Psoas muscle (tissue), 8 donors: ENCODE data around the gene CROCC. TPM values are rescaled to one million over a fixed set of nuclear protein-coding genes. Genes with fewer than 3 reads are reported as not detected.

Experiments used
- ATAC-seq, 4 donors: fragments of 200-7000 bp; cut with Tn5 transposase; one replicate each; pipeline ENCODE4 v1.9.1; 2020; ENCODE audit warnings: moderate library complexity in 3 of 4, mild to moderate bottlenecking in 2 of 4
- DNase-seq, 2 donors: peaks; one replicate each; pipeline ENCODE4 v3.0.0-alpha.2; 2020
- H3K27ac ChIP-seq: fragments of 200-600 bp; one replicate; pipeline ENCODE4 v1.8.0; 2022
- H3K27me3 ChIP-seq, 3 donors: fragments of 200-600 bp in 1 of 3; one replicate each; pipeline versions ENCODE4 v1.6.1 to v1.8.0; 2013 to 2022; ENCODE audit warnings: low read length in 2 of 3, mild to moderate bottlenecking in 2 of 3, moderate library complexity in 1 of 3; ENCODE audit not compliant: insufficient read depth in 3 of 3
- H3K36me3 ChIP-seq, 2 donors: fragments of 200-600 bp in 1 of 2; one replicate each; pipeline versions ENCODE4 v1.6.1 to v1.8.0; 2013 to 2022; ENCODE audit warnings: low read depth in 1 of 2, mild to moderate bottlenecking in 1 of 2, moderate library complexity in 1 of 2; ENCODE audit not compliant: insufficient read depth in 1 of 2
- H3K4me1 ChIP-seq: fragments of 200-600 bp; one replicate; pipeline ENCODE4 v1.8.0; 2022
- H3K4me3 ChIP-seq: fragments of 200-600 bp; one replicate; pipeline ENCODE4 v1.8.0; 2022; ENCODE audit warnings: mild to moderate bottlenecking
- H3K9me3 ChIP-seq: fragments of 200-600 bp; one replicate; pipeline ENCODE4 v1.8.0; 2022
- WGBS, 3 donors: extraction: QIAGEN DNeasy Blood & Tissue Kit; methylation state at CpG; one replicate each; pipeline versions ENCODE4 v1.1.6 to v1.1.7; 2013; 5-methylcytosine and 5-hydroxymethylcytosine counted together
- intact Hi-C, 2 donors: fragments of 100-400 bp; cut with DNase I; formaldehyde crosslinking; loops; one replicate each; pipeline versions ENCODE4 v1.11.0 to v1.14.2; 2022
- polyA plus RNA-seq, 3 donors: library from polyadenylated mRNA; stranded (reverse); fragments of 200-250 nt; gene quantifications; one replicate each; pipeline ENCODE4 v1.2.3, GENCODE V29; 2013
- total RNA-seq, 4 donors: library from RNA; stranded (reverse); fragmentation: NEBNext Ultra II Directional in 2 of 4; extraction: Animal tissue kit (Norgen Biotek cat#: 25700) in 2 of 4; gene quantifications; one replicate each; pipeline versions ENCODE4 v1.2.1 to v1.2.4, GENCODE V29; 2021 to 2023
- TF ChIP-seq, protein P1 (sequence below): fragments of 200-600 bp; IDR thresholded peaks from one replicate; pipeline ENCODE4 v1.8.0; 2022; ENCODE audit warnings: antibody characterized with exemption
- donor health status: healthy with polysubstance abuse.
- donor health status: DM: no; HTN: no; CAD: no; lungs with moderate emphysema.
- donor health status: Bipolar disorder and iron deficiency.
- donor health status: healthy.
- donor health status: DM: yes; HTN: yes; CAD: no.
- donor health status: DM: no; HTN: no; CAD: no.
- donor health status: DM: no; HTN: no; CAD: no.
- donor health status: DM: yes; HTN: yes; CAD: no.

Gene CROCC
- total and polyA plus RNA-seq, 7 donors = 3.1 to 6.5 (median 4.8) TPM

DNA sequence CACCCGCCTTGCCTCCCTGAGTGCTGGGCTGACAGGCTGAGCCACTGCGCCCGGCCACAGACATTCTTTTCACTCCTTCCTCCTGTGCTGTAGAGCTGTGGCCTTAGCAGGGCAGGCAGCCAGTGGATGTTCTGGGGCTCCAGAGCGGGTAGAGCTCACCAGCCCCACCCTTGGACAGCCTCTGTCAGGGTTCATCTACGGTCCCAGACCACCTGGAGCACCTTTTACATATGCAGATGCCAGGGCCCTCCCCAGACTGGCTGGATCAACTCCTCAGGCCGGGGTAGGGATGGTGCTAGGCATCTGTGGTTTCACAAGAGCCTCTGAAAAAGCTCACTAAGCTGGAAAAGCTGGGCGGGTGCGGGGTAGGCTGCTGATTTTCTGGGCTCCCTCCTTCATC is 85.4 kb downstream of the CROCC start:
- DNase-seq = peak in 1 of 2 donors; percentile 44
- WGBS, 3 donors = 91 to 94% (median 92%) methylated on average over 8 of the region's 8 CpGs
- no peak overlapping the region for H3K4me3 ChIP-seq
- H3K27me3 ChIP-seq = no peaks in the 10 kb centered on the region
- TF ChIP-seq, protein P1, sequence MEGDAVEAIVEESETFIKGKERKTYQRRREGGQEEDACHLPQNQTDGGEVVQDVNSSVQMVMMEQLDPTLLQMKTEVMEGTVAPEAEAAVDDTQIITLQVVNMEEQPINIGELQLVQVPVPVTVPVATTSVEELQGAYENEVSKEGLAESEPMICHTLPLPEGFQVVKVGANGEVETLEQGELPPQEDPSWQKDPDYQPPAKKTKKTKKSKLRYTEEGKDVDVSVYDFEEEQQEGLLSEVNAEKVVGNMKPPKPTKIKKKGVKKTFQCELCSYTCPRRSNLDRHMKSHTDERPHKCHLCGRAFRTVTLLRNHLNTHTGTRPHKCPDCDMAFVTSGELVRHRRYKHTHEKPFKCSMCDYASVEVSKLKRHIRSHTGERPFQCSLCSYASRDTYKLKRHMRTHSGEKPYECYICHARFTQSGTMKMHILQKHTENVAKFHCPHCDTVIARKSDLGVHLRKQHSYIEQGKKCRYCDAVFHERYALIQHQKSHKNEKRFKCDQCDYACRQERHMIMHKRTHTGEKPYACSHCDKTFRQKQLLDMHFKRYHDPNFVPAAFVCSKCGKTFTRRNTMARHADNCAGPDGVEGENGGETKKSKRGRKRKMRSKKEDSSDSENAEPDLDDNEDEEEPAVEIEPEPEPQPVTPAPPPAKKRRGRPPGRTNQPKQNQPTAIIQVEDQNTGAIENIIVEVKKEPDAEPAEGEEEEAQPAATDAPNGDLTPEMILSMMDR = no peak
- peaks cover 0 to 34% of the 10 kb centered on the region in 2 donors for H3K36me3 ChIP-seq
- intact Hi-C loops = no loop called here
- no peaks in the 10 kb centered on the region for H3K9me3 ChIP-seq
- no peak overlapping the region for H3K27ac ChIP-seq
- H3K4me1 ChIP-seq = peaks cover 16% of the 10 kb centered on the region
- ATAC-seq = no peak

DNA sequence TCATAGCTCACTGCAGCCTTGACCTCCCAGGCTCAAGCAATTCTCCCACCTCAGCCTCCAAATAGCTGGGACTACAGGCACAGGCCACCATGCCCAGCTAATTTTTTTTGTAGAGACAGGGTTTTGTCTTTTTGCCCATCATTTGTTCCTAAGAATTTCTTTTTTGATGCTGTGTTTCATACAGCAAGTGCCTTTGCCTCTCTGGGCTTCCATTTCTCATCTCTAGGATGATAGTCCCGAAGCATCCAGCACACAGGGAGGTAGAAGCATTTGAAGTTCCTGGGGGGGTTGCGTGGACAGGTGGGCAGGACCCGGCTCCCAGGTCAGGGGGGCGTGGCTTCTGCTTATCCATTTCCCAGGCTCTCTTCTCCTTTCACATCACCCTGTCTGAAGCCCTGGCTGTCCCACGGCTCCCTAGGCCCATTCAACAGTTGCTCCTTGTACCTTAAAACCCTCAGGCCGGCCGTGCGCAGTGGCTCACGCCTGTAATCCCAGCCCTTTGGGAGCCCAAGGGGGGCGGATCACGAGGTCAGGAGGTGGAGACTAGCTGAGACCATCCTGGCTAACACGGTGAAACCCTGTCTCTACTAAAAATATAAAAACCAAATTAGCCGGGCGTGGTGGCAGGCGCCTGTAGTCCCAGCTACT is 86.6 kb downstream of the CROCC start:
- TF ChIP-seq, protein P1 = no peak
- intact Hi-C loops = no loop called here
- H3K4me3 ChIP-seq = no peak overlapping the region

DNA sequence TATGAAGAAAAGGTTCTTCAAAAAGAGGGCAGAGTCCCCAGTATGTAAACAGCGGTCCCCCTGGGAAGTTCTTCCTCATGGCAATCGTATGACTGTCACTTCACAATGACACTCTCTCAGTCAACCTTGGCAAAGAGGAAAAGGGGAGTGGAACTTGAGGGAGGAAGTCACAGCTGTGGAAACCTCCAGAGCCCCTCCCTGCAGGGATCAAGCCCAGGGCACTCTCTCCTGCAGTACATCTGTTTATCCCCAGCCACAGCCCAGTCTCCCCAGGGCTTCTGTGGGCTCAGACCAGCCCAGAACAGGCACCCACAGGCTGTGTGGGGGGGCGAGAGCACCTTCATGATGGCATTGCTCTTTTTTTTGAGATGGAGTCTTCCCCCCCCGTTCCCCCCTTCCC is 88.0 kb downstream of the CROCC start:
- Histone ChIP-seq H3K4me3 (no peak overlapping the region), H3K4me1 (peaks cover 11% of the 10 kb centered on the region)
- 55 to 67% (median 63%) methylated on average over 3 to 4 of the region's 4 CpGs for WGBS, 3 donors

More for the DNA sequence above, 86.6 kb downstream of the CROCC start:
- 88 to 93% (median 91%) methylated on average over 15 of the region's 15 CpGs for WGBS, 3 donors
- ATAC-seq (no peak), DNase-seq (peak in 1 of 2 donors; percentile 39)
- Histone ChIP-seq H3K4me1 (peaks cover 16% of the 10 kb centered on the region), H3K27me3 (no peaks in the 10 kb centered on the region), H3K9me3 (no peaks in the 10 kb centered on the region), H3K27ac (no peak overlapping the region), H3K36me3 (peaks cover 0 to 23% of the 10 kb centered on the region in 2 donors)

DNA sequence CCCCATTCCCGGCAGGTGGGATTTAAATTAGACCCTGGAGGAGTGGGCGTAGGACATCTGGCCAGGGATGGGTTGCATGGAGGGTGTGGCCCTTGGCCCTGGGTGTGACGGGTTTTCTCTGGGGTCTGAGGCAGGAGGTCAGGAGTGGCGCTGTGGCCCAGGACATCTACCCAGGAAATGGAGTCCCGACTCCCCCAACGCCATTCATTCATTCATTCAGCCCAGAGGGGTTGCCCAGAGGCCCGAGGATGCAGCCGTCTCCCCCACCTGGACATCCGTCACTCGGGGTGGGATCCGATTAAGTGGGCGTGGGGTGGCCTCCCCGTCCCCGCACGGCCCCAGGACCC is 89.3 kb downstream of the CROCC start:
- ATAC-seq = peak in 3 of 4 donors; percentile 4 to 10 (median 9)
- TF ChIP-seq, protein P1 = no peak
- DNase-seq = no peak
- H3K9me3 ChIP-seq = no peaks in the 10 kb centered on the region
- no peaks in the 10 kb centered on the region for H3K36me3 ChIP-seq
- H3K27me3 ChIP-seq = no peaks in the 10 kb centered on the region
- H3K4me3 ChIP-seq = peak overlapping the region; percentile 97
- H3K27ac ChIP-seq = no peak overlapping the region
- WGBS, 3 donors = 1% methylated on average over 14 to 15 of the region's 15 CpGs
- H3K4me1 ChIP-seq = peaks cover 11% of the 10 kb centered on the region
- intact Hi-C loops = no loop called here

More for the DNA sequence above, 88.0 kb downstream of the CROCC start:
- intact Hi-C loops = no loop called here
- Histone ChIP-seq H3K27me3 (no peaks in the 10 kb centered on the region), H3K36me3 (peaks cover 0 to 12% of the 10 kb centered on the region in 2 donors), H3K9me3 (no peaks in the 10 kb centered on the region), H3K27ac (no peak overlapping the region)
- TF ChIP-seq, protein P1 = no peak
- peak in 1 of 2 donors; percentile 46 for DNase-seq
- ATAC-seq = no peak
